K562 (cell line): ENCODE measurements around the gene KLHL22. TPM values are rescaled to one million over a fixed set of nuclear protein-coding genes. Genes with fewer than 3 reads are reported as not detected.

Experiments
- ATAC-seq: fragments of 200-7000 bp; cut with Tn5 transposase; 3 replicates; pipeline ENCODE4 v1.9.1; 2020; ENCODE audit warnings: moderate library complexity
- BruUV-seq: library from RNA; stranded (reverse); fragments of 400-500 nt; replicated peaks from 2 replicates; lab custom pipeline; 2021; lab: Mats Ljungman, UMichigan
- CTCF ChIA-PET: fragments of 300-600 bp; formaldehyde crosslinking; extraction: SDS; loops from one replicate; lab custom pipeline; 2021; ENCODE audit warnings: low intra/inter-chr PET ratio; lab: Yijun Ruan, JAX
- POLR2A ChIA-PET: fragments of 300-600, 350-650 bp; sonication (Branson Sonifier 250); formaldehyde crosslinking; extraction: SDS; loops from one replicate; lab custom pipeline; 2021; ENCODE audit warnings: antibody characterized with exemption, inconsistent platforms; lab: Yijun Ruan, JAX
- DNase-seq, 4 experiments: peaks; one replicate each; pipeline versions ENCODE4 v3.0.0 to v3.0.0-alpha.2; 2011 to 2018; ENCODE audit warnings: low spot score in 3 of 4, mixed read lengths in 3 of 4; ENCODE audit errors: extremely low read depth in 1 of 4
- FAIRE-seq: peaks from 2 replicates; lab custom pipeline; 2011; peaks lifted over from hg19 to GRCh38; lab: Jason Lieb, UNC
- H2AFZ ChIP-seq: 2 replicates; pipeline ENCODE4 v1.6.0; 2011; ENCODE audit warnings: low read depth, low read length, control low read depth, inconsistent platforms
- H3K27ac ChIP-seq: fragments of 200-600 bp; 3 replicates; pipeline ENCODE4 v1.8.0; 2011; ENCODE audit warnings: low read depth, mild to moderate bottlenecking, control low read depth, inconsistent platforms, low read length, moderate library complexity, mixed read lengths; ENCODE audit errors: extremely low read depth
- H3K27me3 ChIP-seq, 2 experiments: fragments of 300-600 bp in 1 of 2; 2 replicates in 1 of 2; 3 replicates in 1 of 2; pipeline versions ENCODE4 v1.6.0 to v1.8.0; 2011; ENCODE audit warnings: inconsistent platforms in 2 of 2, low read length in 2 of 2, mild to moderate bottlenecking in 1 of 2, mixed read lengths in 1 of 2, moderate library complexity in 1 of 2; ENCODE audit not compliant: control insufficient read depth in 2 of 2, insufficient read depth in 2 of 2
- H3K36me3 ChIP-seq: fragments of 300-600 bp; 3 replicates; pipeline ENCODE4 v1.8.0; 2011; ENCODE audit warnings: mild to moderate bottlenecking, low read length, inconsistent platforms; ENCODE audit not compliant: control insufficient read depth, insufficient read depth
- H3K4me1 ChIP-seq, 2 experiments: fragments of 200-600 bp in 1 of 2; replicated peaks in 1 of 2; 2 replicates in 1 of 2; 3 replicates in 1 of 2; pipeline versions ENCODE4 v1.5.1 to v1.8.0; 2011; ENCODE audit warnings: inconsistent platforms in 2 of 2, low read length in 2 of 2, mild to moderate bottlenecking in 1 of 2, mixed read lengths in 1 of 2, moderate library complexity in 1 of 2; ENCODE audit not compliant: control insufficient read depth in 2 of 2, insufficient read depth in 2 of 2
- H3K4me2 ChIP-seq: 2 replicates; pipeline ENCODE4 v1.6.1; 2011; ENCODE audit warnings: low read length, control low read depth, inconsistent platforms, mixed read lengths; ENCODE audit not compliant: insufficient read depth
- H3K4me3 ChIP-seq: fragments of 200-600 bp; sonication (generic), shearing (Covaris generic); 2 replicates; pipeline ENCODE4 v1.5.1; 2016; ENCODE audit warnings: control low read depth, inconsistent platforms
- H3K79me2 ChIP-seq: fragments of 200-600 bp; 3 replicates; pipeline ENCODE4 v1.8.0; 2011; ENCODE audit warnings: low read length, inconsistent platforms; ENCODE audit not compliant: control insufficient read depth, insufficient read depth
- H3K9ac ChIP-seq, 2 experiments: 2 replicates each; pipeline versions ENCODE4 v1.6.0 to v1.6.1; 2011; ENCODE audit warnings: low read depth in 2 of 2, low read length in 2 of 2, control low read depth in 1 of 2, inconsistent platforms in 1 of 2, mild to moderate bottlenecking in 1 of 2, mixed read lengths in 1 of 2; ENCODE audit not compliant: insufficient read depth in 1 of 2
- H3K9me1 ChIP-seq: one replicate; pipeline ENCODE4 v1.6.0; 2011; ENCODE audit warnings: inconsistent platforms, mild to moderate bottlenecking, low read length, moderate library complexity; ENCODE audit not compliant: control insufficient read depth, insufficient read depth
- H3K9me3 ChIP-seq: replicated peaks from 2 replicates; pipeline ENCODE4 v1.5.1; 2011; ENCODE audit warnings: low read depth, low read length, inconsistent platforms; ENCODE audit not compliant: control insufficient read depth, insufficient read depth
- H4K20me1 ChIP-seq: replicated peaks from 2 replicates; pipeline ENCODE4 v1.6.1; 2011; ENCODE audit warnings: low read length, inconsistent platforms, mixed read lengths; ENCODE audit not compliant: control insufficient read depth, insufficient read depth
- CBFB ChIP-seq: sonication (generic); formaldehyde crosslinking; IDR thresholded peaks from 2 replicates; pipeline ENCODE4 v1.4.0; 2020; ENCODE audit warnings: mild to moderate bottlenecking, missing genetic modification reagents
- CHCHD3 ChIP-seq: fragments of 250-450 bp; sonication (Bioruptor Pico); IDR thresholded peaks from 2 replicates; pipeline ENCODE4 v2.1.2; 2022; ENCODE audit warnings: mild to moderate bottlenecking
- CREBBP ChIP-seq: IDR thresholded peaks from one replicate; pipeline ENCODE4 v1.6.1; 2012; ENCODE audit warnings: low read depth, mild to moderate bottlenecking, control low read depth, inconsistent platforms, low read length
- ETV6 ChIP-seq, 3 experiments: fragments of 150-350 bp in 1 of 3; sonication (generic) in 1 of 3; formaldehyde crosslinking in 1 of 3; IDR thresholded peaks; 2 replicates each; pipeline versions ENCODE4 v1.6.1 to v1.8.0; 2014 to 2022; ENCODE audit warnings: borderline replicate concordance in 2 of 3, low read depth in 2 of 3, antibody characterized with exemption in 1 of 3, low read length in 1 of 3, mild to moderate bottlenecking in 1 of 3, missing genetic modification reagents in 1 of 3
- FOXA1 ChIP-seq: fragments of 450-650 bp; IDR thresholded peaks from 2 replicates; pipeline ENCODE4 v1.6.1; 2016; ENCODE audit warnings: mild to moderate bottlenecking, borderline replicate concordance
- FOXK1 ChIP-seq: sonication (generic); formaldehyde crosslinking; IDR thresholded peaks from 2 replicates; pipeline ENCODE4 v1.8.0; 2022; ENCODE audit warnings: missing genetic modification reagents, mild to moderate bottlenecking, borderline replicate concordance
- IRF1 ChIP-seq: sonication (generic); formaldehyde crosslinking; IDR thresholded peaks from 2 replicates; pipeline ENCODE4 v1.8.0; 2022; ENCODE audit warnings: missing genetic modification reagents, mild to moderate bottlenecking, borderline replicate concordance
- KHSRP ChIP-seq: fragments of 450-650 bp; IDR thresholded peaks from 2 replicates; pipeline ENCODE4 v1.6.1; 2017
- MNT ChIP-seq, 2 experiments: fragments of 450-650 bp; conservative IDR thresholded peaks; 2 replicates each; pipeline ENCODE4 v1.6.1; 2017; ENCODE audit warnings: mild to moderate bottlenecking in 2 of 2, moderate library complexity in 2 of 2
- RBFOX2 ChIP-seq: fragments of 200-400 bp; formaldehyde crosslinking; IDR thresholded peaks from 2 replicates; pipeline ENCODE4 v1.6.1; 2017; ENCODE audit warnings: low read depth, mild to moderate bottlenecking, low read length, moderate library complexity
- SNRNP70 ChIP-seq: fragments of 200-400 bp; formaldehyde crosslinking; optimal IDR thresholded peaks from 2 replicates; pipeline ENCODE3; 2017; ENCODE audit warnings: low read depth, low read length
- ZNF12 ChIP-seq: sonication (generic); formaldehyde crosslinking; IDR thresholded peaks from 2 replicates; pipeline ENCODE4 v1.4.0; 2020; ENCODE audit warnings: mild to moderate bottlenecking, missing genetic modification reagents
- WGBS: fragments of 100-300 bp; shearing (Covaris generic); methylation state at CpG from one replicate; pipeline ENCODE4 v1.1.6; 2016; ENCODE audit warnings: low coverage, mixed read lengths; ENCODE audit not compliant: insufficient coverage; ENCODE audit errors: missing lambda C conversion rate; 5-methylcytosine and 5-hydroxymethylcytosine counted together
- in situ Hi-C: fragments of 300-500 bp; cut with MboI; formaldehyde crosslinking; loops from 4 replicates; pipeline ENCODE4 v1.15.0; 2018; ENCODE audit warnings: inconsistent platforms, mixed read lengths
- intact Hi-C: fragments of 100-400 bp; cut with micrococcal nuclease; formaldehyde crosslinking; loops from 2 replicates; pipeline ENCODE4 v1.14.2; 2022
- polyA plus RNA-seq, 8 experiments: library from polyadenylated mRNA; depleted of rRNA in 4 of 8; stranded (reverse) in 5 of 8; unstranded in 3 of 8; fragments of >200 nt; fragmentation: Nextera tagmentation in 2 of 8; fragmentation: Illumina TruSeq in 1 of 8; extraction: Ambion mirVana in 2 of 8; extraction: Trizol in 1 of 8; gene quantifications; 2 replicates each; pipeline versions ENCODE4 v1.2.1 to v1.2.3, GENCODE V29; 2011 to 2014; ENCODE audit warnings: inconsistent platforms in 1 of 8, missing spikeins in 1 of 8
- total RNA-seq, 7 experiments: library from RNA; depleted of rRNA in 6 of 7; stranded (reverse); fragments of >200 nt in 6 of 7; fragmentation: Illumina TruSeq in 2 of 7; extraction: Trizol in 2 of 7; gene quantifications; 2 replicates each; pipeline versions ENCODE4 v1.2.1 to v1.2.3, GENCODE V29; 2011 to 2021; ENCODE audit warnings: low replicate concordance in 1 of 7
- TF ChIP-seq, protein P1 (sequence below): fragments of 250-450 bp; sonication (Bioruptor Pico); IDR thresholded peaks from 2 replicates; pipeline ENCODE4 v1.9.0; 2021; ENCODE audit warnings: mild to moderate bottlenecking, inconsistent platforms

KLHL22 gene
- total and polyA plus RNA-seq, 9 of the 15 experiments (the other 6 are each of a cell fraction or from before 2014, with no cell fraction given): 1.3 to 25.6 (median 15.2) TPM

DNA sequence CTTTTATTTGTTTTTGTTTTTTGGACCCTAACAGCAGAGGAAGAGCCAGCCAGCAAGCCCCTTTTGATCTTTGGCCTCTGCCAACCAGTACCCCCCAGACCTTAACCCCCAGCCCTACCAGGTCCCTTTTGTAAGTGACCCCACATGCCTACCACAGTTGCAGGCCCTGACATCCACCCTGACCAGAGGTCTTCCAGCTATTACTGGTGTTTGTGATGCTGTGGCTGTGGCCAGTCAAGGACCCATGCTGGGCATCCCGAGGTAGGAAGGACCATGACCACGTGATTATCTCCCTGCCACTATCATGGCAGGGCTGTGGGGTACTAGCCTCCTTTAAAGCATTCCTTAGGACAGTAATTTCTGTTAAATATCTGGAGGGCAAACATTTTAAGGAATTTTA lies 20.8 kb upstream of the KLHL22 start:
- CTCF ChIA-PET: no interaction called here
- intact Hi-C loops: no loop called here
- no peak for FAIRE-seq

More for the DNA sequence above, 20.8 kb upstream of the KLHL22 start:
- WGBS: 62% methylated on average over 2 of the region's 2 CpGs
- H3K4me3 ChIP-seq: no peak overlapping the region
- peaks cover 20% of the 10 kb centered on the region for H3K9me1 ChIP-seq
- no peaks in the 10 kb centered on the region for H3K9me3 ChIP-seq
- H3K79me2 ChIP-seq: peaks cover 88% of the 10 kb centered on the region
- peaks cover 10 to 13% of the 10 kb centered on the region in 2 experiments for H3K4me1 ChIP-seq
- 0 out of 2 replicates have a peak, but pooled peaks have one; percentile 27 for TF ChIP-seq RBFOX2
- no peak for TF ChIP-seq CREBBP
- TF ChIP-seq MNT (conservative IDR thresholded peaks at IDR 0.05): no peak
- TF ChIP-seq ZNF12 (CRISPR knock-in tag): no peak
- TF ChIP-seq FOXA1: no peak
- peak; percentile 74 for TF ChIP-seq SNRNP70
- TF ChIP-seq IRF1 (CRISPR knock-in tag): no peak
- TF ChIP-seq ETV6 (IDR thresholded peaks at IDR 0.05; ENCODE audit: borderline replicate concordance in 1 of 2, low read depth in 2 of 2, low read length in 1 of 2): no peak
- TF ChIP-seq ETV6 (CRISPR knock-in tag; IDR thresholded peaks at IDR 0.05; ENCODE audit: borderline replicate concordance): 0 out of 2 replicates have a peak, but pooled peaks have one; percentile 58
- TF ChIP-seq FOXK1 (CRISPR knock-in tag): peak; percentile 76; the same call in 1 of the 2 replicates
- no peak for TF ChIP-seq CBFB (CRISPR knock-in tag)
- TF ChIP-seq, protein P1, sequence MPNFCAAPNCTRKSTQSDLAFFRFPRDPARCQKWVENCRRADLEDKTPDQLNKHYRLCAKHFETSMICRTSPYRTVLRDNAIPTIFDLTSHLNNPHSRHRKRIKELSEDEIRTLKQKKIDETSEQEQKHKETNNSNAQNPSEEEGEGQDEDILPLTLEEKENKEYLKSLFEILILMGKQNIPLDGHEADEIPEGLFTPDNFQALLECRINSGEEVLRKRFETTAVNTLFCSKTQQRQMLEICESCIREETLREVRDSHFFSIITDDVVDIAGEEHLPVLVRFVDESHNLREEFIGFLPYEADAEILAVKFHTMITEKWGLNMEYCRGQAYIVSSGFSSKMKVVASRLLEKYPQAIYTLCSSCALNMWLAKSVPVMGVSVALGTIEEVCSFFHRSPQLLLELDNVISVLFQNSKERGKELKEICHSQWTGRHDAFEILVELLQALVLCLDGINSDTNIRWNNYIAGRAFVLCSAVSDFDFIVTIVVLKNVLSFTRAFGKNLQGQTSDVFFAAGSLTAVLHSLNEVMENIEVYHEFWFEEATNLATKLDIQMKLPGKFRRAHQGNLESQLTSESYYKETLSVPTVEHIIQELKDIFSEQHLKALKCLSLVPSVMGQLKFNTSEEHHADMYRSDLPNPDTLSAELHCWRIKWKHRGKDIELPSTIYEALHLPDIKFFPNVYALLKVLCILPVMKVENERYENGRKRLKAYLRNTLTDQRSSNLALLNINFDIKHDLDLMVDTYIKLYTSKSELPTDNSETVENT (CRISPR knock-in tag): peak; percentile 63; the same call in 1 of the 2 replicates
- TF ChIP-seq KHSRP: no peak
- TF ChIP-seq CHCHD3: 0 out of 2 replicates have a peak, but pooled peaks have one; percentile 33
- DNase-seq (peak in 1 of 4 experiments; percentile 63), ATAC-seq (no peak)
- no peak overlapping the region for H2AFZ ChIP-seq
- in situ Hi-C loops: no loop called here
- peaks cover 62% of the 10 kb centered on the region for H4K20me1 ChIP-seq
- BruUV-seq: no TSS peak
- H3K27ac ChIP-seq: no peak overlapping the region
- no peaks in the 10 kb centered on the region for H3K27me3 ChIP-seq
- POLR2A ChIA-PET: interaction anchor here (0.6 to 68.9 kb wide), 3 partner anchors 3 to 88 kb away, joined by 3 to 1693 read pairs (median 1693); partner anchors contain the start of gene MED15
- peaks cover 78% of the 10 kb centered on the region for H3K36me3 ChIP-seq
- no peak overlapping the region for H3K4me2 ChIP-seq
- 0 out of 4 replicates have a peak overlapping the region, but pooled peaks of 1 of the 2 experiments have one; percentile 3 for H3K9ac ChIP-seq
